Left renal cortex interstitium (tissue), 4 donors: ENCODE results near the gene YY1. TPM values are rescaled to one million over a fixed set of nuclear protein-coding genes. Genes with fewer than 3 reads are reported as not detected.

Experiments
- DNase-seq, 4 donors: peaks; one replicate each; pipeline ENCODE4 v3.0.0-alpha.2; 2013; ENCODE audit warnings: low read depth in 4 of 4, low spot score in 2 of 4, missing footprints in 1 of 4
- polyA plus RNA-seq, 4 donors: library from polyadenylated mRNA; unstranded; fragments of 120-200 nt; gene quantifications; one replicate each; pipeline ENCODE4 v1.2.1, GENCODE V29; 2013; ENCODE audit not compliant: insufficient read length in 4 of 4

The YY1 gene
- polyA plus RNA-seq, 4 donors, result 119 to 142 (median 131) TPM

DNA sequence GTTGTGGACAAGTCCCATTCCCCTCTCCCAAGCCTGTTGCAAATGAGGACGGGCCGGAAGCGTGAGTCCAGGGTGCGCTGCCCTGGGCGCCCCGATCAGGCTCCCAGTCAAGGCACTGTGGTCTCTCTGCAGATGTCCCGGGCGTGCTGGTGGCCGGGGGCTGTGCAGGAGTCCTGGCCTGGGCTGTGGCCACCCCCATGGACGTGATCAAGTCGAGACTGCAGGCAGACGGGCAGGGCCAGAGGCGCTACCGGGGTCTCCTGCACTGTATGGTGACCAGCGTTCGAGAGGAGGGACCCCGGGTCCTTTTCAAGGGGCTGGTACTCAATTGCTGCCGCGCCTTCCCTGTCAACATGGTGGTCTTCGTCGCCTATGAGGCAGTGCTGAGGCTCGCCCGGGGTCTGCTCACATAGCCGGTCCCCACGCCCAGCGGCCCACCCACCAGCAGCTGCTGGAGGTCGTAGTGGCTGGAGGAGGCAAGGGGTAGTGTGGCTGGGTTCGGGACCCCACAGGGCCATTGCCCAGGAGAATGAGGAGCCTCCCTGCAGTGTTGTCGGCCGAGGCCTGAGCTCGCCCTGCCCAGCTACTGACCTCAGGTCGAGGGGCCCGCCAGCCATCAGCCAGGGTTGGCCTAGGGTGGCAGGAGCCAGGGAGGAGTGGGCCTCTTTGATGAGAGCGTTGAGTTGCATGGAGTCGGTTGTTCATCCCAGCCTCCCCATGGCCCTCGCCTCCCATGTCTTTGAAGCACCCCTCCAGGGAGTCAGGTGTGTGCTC, 90.5 kb downstream of the YY1 start:
- DNase-seq, result no peak

DNA sequence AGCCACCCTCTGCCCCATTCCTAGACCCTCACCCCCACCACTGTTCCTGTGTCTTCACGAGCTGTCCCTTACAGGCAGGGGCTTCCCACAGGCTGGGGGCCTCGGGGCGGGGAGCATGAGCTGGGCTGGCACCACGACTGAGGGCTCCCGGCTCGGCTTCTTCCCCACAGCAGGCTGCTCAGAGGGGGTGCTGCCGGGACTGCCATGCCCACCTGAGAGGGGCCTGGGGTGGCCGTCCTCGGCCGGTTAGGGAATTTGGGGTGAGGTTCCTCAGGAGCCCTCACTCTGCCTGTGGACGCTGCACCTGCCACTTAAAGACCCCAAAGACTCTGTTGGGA, 91.0 kb downstream of the YY1 start:
- DNase-seq, result no peak

DNA sequence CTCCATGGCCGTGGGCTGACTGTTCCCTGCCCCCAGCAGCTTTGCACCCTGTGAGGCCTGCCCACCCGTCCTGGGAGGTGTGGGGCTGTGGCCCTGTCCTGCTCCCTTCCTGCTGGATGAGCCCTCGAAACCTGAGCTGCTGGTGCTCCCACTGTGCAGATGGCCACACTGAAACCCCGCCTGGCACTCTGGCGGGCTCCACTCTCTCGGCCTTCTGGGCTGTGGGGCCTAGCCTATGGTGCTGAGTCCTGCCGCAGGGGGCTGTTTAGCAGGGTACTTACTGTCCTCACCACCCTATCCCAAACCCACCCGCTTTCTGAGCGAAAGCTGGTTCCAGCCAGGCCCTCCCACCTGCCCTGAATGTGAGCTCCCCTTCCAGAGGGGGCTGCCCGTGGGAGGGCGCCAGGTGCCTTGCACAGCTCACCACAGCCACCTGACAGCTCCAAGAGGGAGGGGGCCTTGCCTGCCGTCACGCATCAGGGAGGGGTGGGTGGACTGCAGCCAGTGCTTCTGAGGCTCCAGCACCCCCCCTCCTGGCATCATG, 91.5 kb downstream of the YY1 start:
- no peak for DNase-seq

DNA sequence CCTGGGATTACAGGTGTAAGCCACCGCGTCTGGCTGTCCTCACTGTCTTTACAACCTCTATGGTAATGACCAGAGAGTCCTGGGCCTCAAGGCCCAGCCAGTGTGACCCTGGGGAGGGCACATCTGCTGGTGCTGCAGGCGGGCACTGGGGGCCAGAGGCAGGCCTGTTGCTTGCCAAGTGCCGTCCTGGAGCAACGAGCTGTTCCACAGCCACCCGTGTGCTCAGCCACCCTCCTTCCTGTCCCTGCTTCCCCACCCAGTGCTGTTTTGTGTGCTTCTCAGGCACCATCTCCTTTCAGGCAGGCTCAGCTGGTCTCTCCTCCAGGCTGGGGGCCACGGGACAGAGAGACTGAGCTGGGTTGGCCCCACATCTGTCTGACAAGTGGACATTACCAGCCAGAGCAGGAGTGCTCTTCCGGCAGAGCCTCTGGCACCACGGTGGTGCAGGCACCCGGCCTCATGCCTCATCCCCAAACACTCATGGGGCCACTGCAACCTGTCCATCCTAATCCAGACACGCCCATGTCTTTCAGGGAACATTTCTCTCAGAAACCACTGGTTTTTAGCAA, 93.2 kb downstream of the YY1 start:
- DNase-seq, result no peak

Other genes starting within 250 kb of the YY1 start
- gene EVL, start 173.7 kb upstream of the YY1 start, polyA plus RNA-seq, result 100 to 1,000 TPM; 105 to 187 (median 153) TPM
- 10 to 100 TPM in 2 of 4 donors, 1 to 10 TPM in 2; 8.1 to 18.2 (median 11.1) TPM for gene DEGS2, start 79.5 kb upstream of the YY1 start, polyA plus RNA-seq
- gene SLC25A29, start 67.3 kb downstream of the YY1 start, polyA plus RNA-seq, result 10 to 100 TPM; 32.7 to 99.6 (median 64.2) TPM
- gene SLC25A47, start 84.2 kb downstream of the YY1 start, polyA plus RNA-seq, result not detected
- gene WDR25, start 137.3 kb downstream of the YY1 start, polyA plus RNA-seq, result 10 to 100 TPM in 2 of 4 donors, 1 to 10 TPM in 2; 8.0 to 11.8 (median 9.7) TPM